SK-N-SH (cell line): Measurements from ENCODE around the gene CPNE2. TPM values are rescaled to one million over a fixed set of nuclear protein-coding genes. Genes with fewer than 3 reads are reported as not detected.
A peak's percentile ranks its signal among the peaks of the same experiment; 100 is the strongest.

Experiments
- CTCF ChIA-PET: fragments of 300-600, 350-600 bp; formaldehyde crosslinking; extraction: SDS; loops from one replicate; lab custom pipeline; 2021; lab: Yijun Ruan, JAX
- POLR2A ChIA-PET: fragments of 350-600 bp; sonication (Branson Sonifier 250); formaldehyde crosslinking; extraction: SDS; loops from one replicate; lab custom pipeline; 2020; ENCODE audit warnings: antibody characterized with exemption, inconsistent platforms; lab: Yijun Ruan, JAX
- DNase-seq: peaks from one replicate; pipeline ENCODE4 v3.0.0; 2012
- H2AFZ ChIP-seq: fragments of 200-600 bp; sonication (generic); 2 replicates; pipeline ENCODE4 v1.8.1; 2016; ENCODE audit warnings: antibody characterized with exemption, mild to moderate bottlenecking, low read depth
- H3F3A ChIP-seq: fragments of 200-600 bp; sonication (generic); replicated peaks from 2 replicates; pipeline ENCODE3; 2016; ENCODE audit warnings: antibody characterized with exemption, mild to moderate bottlenecking; ENCODE audit not compliant: insufficient read depth
- H3K27ac ChIP-seq, 2 experiments: fragments of 200-500 bp in 1 of 2; fragments of 200-600 bp in 1 of 2; sonication (Bioruptor generic) in 1 of 2; sonication (generic), shearing (Covaris generic) in 1 of 2; 2 replicates each; pipeline versions ENCODE4 v1.5.1 to v1.6.1; 2014 to 2016; ENCODE audit warnings: low read depth in 2 of 2, inconsistent platforms in 1 of 2, low read length in 1 of 2, mild to moderate bottlenecking in 1 of 2, mixed read lengths in 1 of 2
- H3K27me3 ChIP-seq: fragments of 200-600 bp; sonication (generic), shearing (Covaris generic); 2 replicates; pipeline ENCODE4 v1.6.1; 2016; ENCODE audit warnings: mixed run types; ENCODE audit not compliant: insufficient read depth
- H3K36me3 ChIP-seq, 2 experiments: fragments of 200-500 bp in 1 of 2; fragments of 200-600 bp in 1 of 2; sonication (Bioruptor generic) in 1 of 2; sonication (generic) in 1 of 2; replicated peaks in 1 of 2; 2 replicates each; pipeline versions ENCODE3 to v1.5.1; 2014 to 2016; ENCODE audit warnings: low read length in 1 of 2, mild to moderate bottlenecking in 1 of 2; ENCODE audit not compliant: insufficient read depth in 2 of 2, control insufficient read depth in 1 of 2
- H3K4me1 ChIP-seq, 2 experiments: fragments of 200-500 bp in 1 of 2; fragments of 200-600 bp in 1 of 2; sonication (Bioruptor generic) in 1 of 2; sonication (generic), shearing (Covaris generic) in 1 of 2; 2 replicates each; pipeline versions ENCODE4 v1.5.1 to v1.6.1; 2014 to 2016; ENCODE audit warnings: low read depth in 1 of 2, low read length in 1 of 2, mixed run types in 1 of 2; ENCODE audit not compliant: insufficient read depth in 2 of 2, control insufficient read depth in 1 of 2
- H3K4me2 ChIP-seq: fragments of 200-600 bp; sonication (generic), shearing (Covaris generic); 2 replicates; pipeline ENCODE4 v1.6.1; 2017; ENCODE audit warnings: mixed run types
- H3K4me3 ChIP-seq, 2 experiments: fragments of 200-500 bp in 1 of 2; fragments of 200-600 bp in 1 of 2; sonication (Bioruptor generic) in 1 of 2; sonication (generic), shearing (Covaris generic) in 1 of 2; 2 replicates each; pipeline versions ENCODE4 v1.5.1 to v1.8.1; 2014 to 2016; ENCODE audit warnings: low read depth in 2 of 2, inconsistent platforms in 1 of 2, low read length in 1 of 2, mild to moderate bottlenecking in 1 of 2, mixed read lengths in 1 of 2, moderate library complexity in 1 of 2
- H3K79me2 ChIP-seq: fragments of 200-600 bp; sonication (generic); 2 replicates; pipeline ENCODE4 v1.8.1; 2017; ENCODE audit warnings: mild to moderate bottlenecking; ENCODE audit not compliant: insufficient read depth
- H3K9ac ChIP-seq: fragments of 200-600 bp; sonication (generic); 2 replicates; pipeline ENCODE4 v1.6.1; 2017; ENCODE audit warnings: mixed run types
- H3K9me2 ChIP-seq: fragments of 200-600 bp; sonication (generic); 2 replicates; pipeline ENCODE4 v1.6.1; 2017; ENCODE audit warnings: mixed run types
- H3K9me3 ChIP-seq: fragments of 200-600 bp; sonication (generic); 2 replicates; pipeline ENCODE4 v1.6.1; 2017; ENCODE audit warnings: mixed run types, mild to moderate bottlenecking, moderate library complexity
- H4K20me1 ChIP-seq: fragments of 200-600 bp; sonication (generic); 2 replicates; pipeline ENCODE4 v1.6.1; 2017; ENCODE audit warnings: mild to moderate bottlenecking, mixed run types; ENCODE audit not compliant: insufficient read depth
- CHD2 ChIP-seq: fragments of 150-350 bp; IDR thresholded peaks from 2 replicates; pipeline ENCODE4 v1.6.1; 2018; ENCODE audit warnings: low read length; ENCODE audit not compliant: partially characterized antibody
- ELF1 ChIP-seq: IDR thresholded peaks from 2 replicates; pipeline ENCODE4 v1.4.0; 2012
- EP300 ChIP-seq, 2 experiments: IDR thresholded peaks; 2 replicates each; pipeline versions ENCODE4 v1.4.0 to v1.6.1; 2012; ENCODE audit warnings: borderline replicate concordance in 1 of 2, low read depth in 1 of 2, low read length in 1 of 2
- EZH2phosphoT487 ChIP-seq: fragments of 200-600 bp; sonication (generic); IDR thresholded peaks from 2 replicates; pipeline ENCODE4 v1.6.1; 2017; ENCODE audit warnings: low read depth, mixed run types, mild to moderate bottlenecking, antibody characterized with exemption, moderate library complexity, borderline replicate concordance
- FOXJ3 ChIP-seq: sonication (generic); formaldehyde crosslinking; IDR thresholded peaks from 2 replicates; pipeline ENCODE4 v1.5.1; 2020; ENCODE audit warnings: mild to moderate bottlenecking, missing genetic modification reagents
- FOXM1 ChIP-seq: IDR thresholded peaks from 2 replicates; pipeline ENCODE4 v1.4.0; 2012; ENCODE audit warnings: low read depth, mild to moderate bottlenecking
- GABPA ChIP-seq: IDR thresholded peaks from 2 replicates; pipeline ENCODE4 v1.4.0; 2012; ENCODE audit warnings: low read depth, mild to moderate bottlenecking
- GATA2 ChIP-seq: sonication (generic); formaldehyde crosslinking; IDR thresholded peaks from 2 replicates; pipeline ENCODE4 v1.5.0; 2020; ENCODE audit warnings: mild to moderate bottlenecking, missing genetic modification reagents
- MEF2A ChIP-seq: IDR thresholded peaks from 2 replicates; pipeline ENCODE4 v1.4.0; 2012; ENCODE audit warnings: low read depth, borderline replicate concordance
- MXI1 ChIP-seq: IDR thresholded peaks from 2 replicates; pipeline ENCODE4 v1.6.1; 2012; ENCODE audit warnings: mild to moderate bottlenecking, low read depth, low read length, improper control_type of control experiment
- RAD21 ChIP-seq: IDR thresholded peaks from 2 replicates; pipeline ENCODE4 v1.6.1; 2012; ENCODE audit warnings: mild to moderate bottlenecking, low read length
- RCOR1 ChIP-seq: fragments of 150-350 bp; IDR thresholded peaks from 2 replicates; pipeline ENCODE4 v1.6.1; 2017; ENCODE audit warnings: antibody characterized with exemption, low read length
- RXRA ChIP-seq: IDR thresholded peaks from 2 replicates; pipeline ENCODE4 v1.4.0; 2012; ENCODE audit warnings: low read depth, mild to moderate bottlenecking, borderline replicate concordance
- SMC3 ChIP-seq: IDR thresholded peaks from 2 replicates; pipeline ENCODE4 v1.6.1; 2012; ENCODE audit warnings: low read depth, low read length, improper control_type of control experiment
- TAF1 ChIP-seq: IDR thresholded peaks from 2 replicates; pipeline ENCODE4 v1.6.1; 2012; ENCODE audit warnings: low read depth, mild to moderate bottlenecking, low read length, moderate library complexity, borderline replicate concordance
- TEAD4 ChIP-seq: IDR thresholded peaks from 2 replicates; pipeline ENCODE4 v1.4.0; 2012; ENCODE audit warnings: mild to moderate bottlenecking, borderline replicate concordance; ENCODE audit not compliant: insufficient read depth
- YY1 ChIP-seq: IDR thresholded peaks from 2 replicates; pipeline ENCODE4 v1.4.0; 2012; ENCODE audit warnings: low read depth, mild to moderate bottlenecking
- WGBS: methylation state at CpG from one replicate; pipeline ENCODE4 v1.1.6; 2017; ENCODE audit warnings: low lambda C conversion rate; 5-methylcytosine and 5-hydroxymethylcytosine counted together
- polyA plus RNA-seq, 3 experiments: library from polyadenylated mRNA; depleted of rRNA; stranded (reverse); fragments of >200 nt; gene quantifications; 2 replicates each; pipeline ENCODE4 v1.2.3, GENCODE V29; 2012
- TF ChIP-seq, protein P1 (sequence below): IDR thresholded peaks from 2 replicates; pipeline ENCODE4 v1.4.0; 2012; ENCODE audit warnings: low read depth
- TF ChIP-seq, protein P2 (sequence below): IDR thresholded peaks from 2 replicates; pipeline ENCODE4; 2012
- TF ChIP-seq, protein P3 (sequence below): IDR thresholded peaks from 2 replicates; pipeline ENCODE4 v1.6.1; 2012; ENCODE audit warnings: mild to moderate bottlenecking, low read depth, low read length, moderate library complexity

Gene CPNE2
- polyA plus RNA-seq, 1 of the 3 experiments (the other 2 are of a cell fraction): 73.0 TPM

DNA sequence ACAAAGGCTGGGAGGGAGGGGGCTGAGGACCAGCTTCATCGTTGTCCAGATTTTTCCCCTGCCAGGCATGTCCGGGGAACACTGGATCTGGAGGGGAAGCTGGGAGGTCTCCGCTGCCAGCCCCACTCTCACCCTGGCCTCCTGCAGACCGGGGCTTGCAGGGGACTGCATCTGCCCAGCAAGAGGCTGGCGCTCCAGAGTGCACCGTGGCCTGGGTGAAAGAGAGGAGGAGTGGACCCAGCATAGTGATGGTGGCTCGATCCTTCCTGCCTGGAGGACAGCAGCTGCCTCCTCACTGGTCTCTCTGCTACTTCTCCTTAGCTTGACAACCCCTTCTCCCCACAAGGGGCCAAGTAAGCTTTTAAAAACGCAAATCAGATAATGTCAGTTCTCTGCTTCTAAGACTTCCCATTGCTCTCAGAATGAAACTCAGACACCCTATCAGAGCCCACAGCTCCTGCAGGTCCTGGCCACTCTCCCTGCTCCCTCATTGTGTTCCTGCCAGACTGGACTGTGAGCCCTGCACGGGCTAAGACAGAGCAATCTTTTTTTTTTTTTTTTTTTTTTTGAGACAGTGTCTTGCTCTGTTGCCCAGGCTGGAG lies 15.0 kb downstream of the CPNE2 start:
- peak; percentile 59 for DNase-seq
- CTCF ChIA-PET: interaction anchor here (1.0 to 8.6 kb wide), 2 partner anchors 10 to 15 kb away, joined by 3 to 67 read pairs; partner anchors contain the start of gene CPNE2

DNA sequence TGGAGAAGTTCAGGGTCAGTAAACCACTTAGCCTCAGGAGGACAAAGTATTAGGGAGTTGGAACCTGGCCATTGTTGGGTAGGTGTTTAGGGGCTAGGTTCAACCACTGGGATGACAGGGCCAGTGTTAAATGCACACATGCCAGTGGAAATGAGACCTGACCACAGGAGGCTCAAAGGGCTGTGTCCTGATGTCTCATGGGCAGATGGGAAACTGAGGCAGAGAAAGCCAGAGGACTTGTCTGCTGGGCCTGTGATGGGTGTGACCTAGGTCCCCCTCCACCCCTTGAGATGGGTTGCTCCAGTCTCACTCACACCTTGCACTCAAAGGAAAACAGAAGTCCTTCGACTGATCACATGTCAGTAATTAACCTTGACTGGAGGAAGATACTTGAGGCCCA lies 16.0 kb downstream of the CPNE2 start:
- Histone ChIP-seq H3K27me3 (no peaks in the 10 kb centered on the region), H3K27ac (no peak overlapping the region), H3K9me3 (no peaks in the 10 kb centered on the region), H3K79me2 (peaks cover 20% of the 10 kb centered on the region; the same call in 1 of the 2 replicates), H3K4me3 (no peak overlapping the region), H3K4me2 (no peak overlapping the region), H3K36me3 (peaks cover 0 to 2% of the 10 kb centered on the region in 2 experiments), H3F3A (peaks cover 4% of the 10 kb centered on the region), H3K4me1 (peaks cover 0 to 16% of the 10 kb centered on the region in 2 experiments; a peak in 1 of 4 replicates), H3K9me2 (no peaks in the 10 kb centered on the region), H2AFZ (no peak overlapping the region), H4K20me1 (0 out of 2 replicates have a peak, but pooled peaks cover 2% of the 10 kb centered on the region), H3K9ac (no peak overlapping the region)
- TF ChIP-seq SMC3: no peak
- no peak for TF ChIP-seq TEAD4
- TF ChIP-seq RCOR1: no peak
- TF ChIP-seq, protein P1, sequence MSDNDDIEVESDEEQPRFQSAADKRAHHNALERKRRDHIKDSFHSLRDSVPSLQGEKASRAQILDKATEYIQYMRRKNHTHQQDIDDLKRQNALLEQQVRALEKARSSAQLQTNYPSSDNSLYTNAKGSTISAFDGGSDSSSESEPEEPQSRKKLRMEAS: no peak
- no peak for TF ChIP-seq EZH2phosphoT487
- TF ChIP-seq GATA2: no peak
- no peak for TF ChIP-seq GABPA
- TF ChIP-seq FOXJ3 (CRISPR knock-in tag): no peak
- TF ChIP-seq YY1: no peak
- TF ChIP-seq TAF1: no peak
- no peak for TF ChIP-seq RAD21
- CTCF ChIA-PET: interaction anchor here (8.6 kb wide), 1 partner anchor 16 kb away, joined by 67 read pairs; the partner anchor contains the start of gene CPNE2
- POLR2A ChIA-PET: no interaction called here
- 82% methylated on average over 1 of the region's 1 CpG for WGBS
- DNase-seq: no peak

More for the DNA sequence above, 15.0 kb downstream of the CPNE2 start:
- POLR2A ChIA-PET: no interaction called here
- H3K9me3 ChIP-seq: no peaks in the 10 kb centered on the region
- 0 out of 2 replicates have a peak, but pooled peaks cover 2% of the 10 kb centered on the region for H4K20me1 ChIP-seq
- 85% methylated on average over 9 of the region's 9 CpGs for WGBS
- peaks cover 0 to 16% of the 10 kb centered on the region in 2 experiments; a peak in 1 of 4 replicates for H3K4me1 ChIP-seq
- no peak overlapping the region for H2AFZ ChIP-seq
- H3K27ac ChIP-seq: no peak overlapping the region; a peak in 1 of 4 replicates
- H3F3A ChIP-seq: peaks cover 4% of the 10 kb centered on the region
- no peaks in the 10 kb centered on the region for H3K27me3 ChIP-seq
- no peak overlapping the region for H3K4me3 ChIP-seq
- H3K9ac ChIP-seq: no peak overlapping the region
- H3K36me3 ChIP-seq: no peaks in the 10 kb centered on the region
- TF ChIP-seq YY1 (no peak), EP300 (IDR thresholded peaks at IDR 0.05; ENCODE audit: borderline replicate concordance in 1 of 2, low read depth in 1 of 2, low read length in 1 of 2) (no peak), MEF2A (no peak), ELF1 (no peak), GATA2 (no peak), RXRA (no peak), TAF1 (no peak), MXI1 (no peak), FOXM1 (no peak), CHD2 (no peak)
- TF ChIP-seq, protein P2, sequence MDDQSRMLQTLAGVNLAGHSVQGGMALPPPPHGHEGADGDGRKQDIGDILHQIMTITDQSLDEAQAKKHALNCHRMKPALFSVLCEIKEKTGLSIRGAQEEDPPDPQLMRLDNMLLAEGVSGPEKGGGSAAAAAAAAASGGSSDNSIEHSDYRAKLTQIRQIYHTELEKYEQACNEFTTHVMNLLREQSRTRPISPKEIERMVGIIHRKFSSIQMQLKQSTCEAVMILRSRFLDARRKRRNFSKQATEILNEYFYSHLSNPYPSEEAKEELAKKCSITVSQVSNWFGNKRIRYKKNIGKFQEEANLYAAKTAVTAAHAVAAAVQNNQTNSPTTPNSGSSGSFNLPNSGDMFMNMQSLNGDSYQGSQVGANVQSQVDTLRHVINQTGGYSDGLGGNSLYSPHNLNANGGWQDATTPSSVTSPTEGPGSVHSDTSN: no peak
- TF ChIP-seq, protein P3, sequence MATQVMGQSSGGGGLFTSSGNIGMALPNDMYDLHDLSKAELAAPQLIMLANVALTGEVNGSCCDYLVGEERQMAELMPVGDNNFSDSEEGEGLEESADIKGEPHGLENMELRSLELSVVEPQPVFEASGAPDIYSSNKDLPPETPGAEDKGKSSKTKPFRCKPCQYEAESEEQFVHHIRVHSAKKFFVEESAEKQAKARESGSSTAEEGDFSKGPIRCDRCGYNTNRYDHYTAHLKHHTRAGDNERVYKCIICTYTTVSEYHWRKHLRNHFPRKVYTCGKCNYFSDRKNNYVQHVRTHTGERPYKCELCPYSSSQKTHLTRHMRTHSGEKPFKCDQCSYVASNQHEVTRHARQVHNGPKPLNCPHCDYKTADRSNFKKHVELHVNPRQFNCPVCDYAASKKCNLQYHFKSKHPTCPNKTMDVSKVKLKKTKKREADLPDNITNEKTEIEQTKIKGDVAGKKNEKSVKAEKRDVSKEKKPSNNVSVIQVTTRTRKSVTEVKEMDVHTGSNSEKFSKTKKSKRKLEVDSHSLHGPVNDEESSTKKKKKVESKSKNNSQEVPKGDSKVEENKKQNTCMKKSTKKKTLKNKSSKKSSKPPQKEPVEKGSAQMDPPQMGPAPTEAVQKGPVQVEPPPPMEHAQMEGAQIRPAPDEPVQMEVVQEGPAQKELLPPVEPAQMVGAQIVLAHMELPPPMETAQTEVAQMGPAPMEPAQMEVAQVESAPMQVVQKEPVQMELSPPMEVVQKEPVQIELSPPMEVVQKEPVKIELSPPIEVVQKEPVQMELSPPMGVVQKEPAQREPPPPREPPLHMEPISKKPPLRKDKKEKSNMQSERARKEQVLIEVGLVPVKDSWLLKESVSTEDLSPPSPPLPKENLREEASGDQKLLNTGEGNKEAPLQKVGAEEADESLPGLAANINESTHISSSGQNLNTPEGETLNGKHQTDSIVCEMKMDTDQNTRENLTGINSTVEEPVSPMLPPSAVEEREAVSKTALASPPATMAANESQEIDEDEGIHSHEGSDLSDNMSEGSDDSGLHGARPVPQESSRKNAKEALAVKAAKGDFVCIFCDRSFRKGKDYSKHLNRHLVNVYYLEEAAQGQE: no peak
- no peaks in the 10 kb centered on the region for H3K9me2 ChIP-seq
- peaks cover 23% of the 10 kb centered on the region; the same call in 1 of the 2 replicates for H3K79me2 ChIP-seq
- no peak overlapping the region for H3K4me2 ChIP-seq
